Thyroid gland (tissue), 4 donors: ENCODE data around the gene PARP4. TPM values are rescaled to one million over a fixed set of nuclear protein-coding genes. Genes with fewer than 3 reads are reported as not detected.

Source experiments
- DNase-seq, 2 donors: peaks; one replicate each; pipeline ENCODE4 v3.0.0-alpha.2; 2019
- H3K27ac ChIP-seq, 3 donors: fragments of 200-600 bp; sonication (generic); 1 replicate in 2 of 3; 2 replicates in 1 of 3; pipeline ENCODE4 v1.5.1; 2016 to 2019; ENCODE audit warnings: mild to moderate bottlenecking in 1 of 3, moderate library complexity in 1 of 3
- H3K27me3 ChIP-seq: fragments of 200-600 bp; sonication (generic); one replicate; pipeline ENCODE4 v1.5.1; 2019
- H3K36me3 ChIP-seq, 2 donors: fragments of 200-600 bp; sonication (generic); one replicate each; pipeline ENCODE4 v1.5.1; 2016 to 2019
- H3K4me1 ChIP-seq, 2 donors: fragments of 200-600 bp; sonication (generic); one replicate each; pipeline ENCODE4 v1.5.1; 2017 to 2019
- H3K4me3 ChIP-seq, 3 donors: fragments of 200-600 bp; sonication (generic); replicated peaks in 1 of 3; 1 replicate in 2 of 3; 2 replicates in 1 of 3; pipeline ENCODE4 v1.5.1; 2016; ENCODE audit warnings: mild to moderate bottlenecking in 1 of 3
- H3K9me3 ChIP-seq: fragments of 200-600 bp; sonication (generic); one replicate; pipeline ENCODE4 v1.5.1; 2017
- POLR2A ChIP-seq, 2 donors: fragments of 450-650 bp; IDR thresholded peaks; one replicate each; pipeline ENCODE4 v1.6.1; 2017; ENCODE audit warnings: antibody characterized with exemption in 2 of 2, mild to moderate bottlenecking in 2 of 2, moderate library complexity in 1 of 2
- WGBS, 2 donors: methylation state at CpG; one replicate each; pipeline ENCODE4 v1.1.5; 2017; 5-methylcytosine and 5-hydroxymethylcytosine counted together
- intact Hi-C: fragments of 100-400 bp; cut with DNase I; formaldehyde crosslinking; loops from one replicate; pipeline ENCODE4 v1.15.1; 2023
- total RNA-seq, 4 donors: library from RNA; depleted of rRNA; stranded (reverse); fragments of >200 nt; gene quantifications; one replicate each; pipeline ENCODE4 v1.2.3, GENCODE V29; 2016
- TF ChIP-seq, protein P1 (sequence below), 6 experiments: fragments of 200-600 bp in 3 of 6; fragments of 450-650 bp in 3 of 6; sonication (generic) in 3 of 6; IDR thresholded peaks; one replicate each; pipeline ENCODE4 v1.5.1; 2016 to 2019; ENCODE audit warnings: antibody characterized with exemption in 6 of 6, mild to moderate bottlenecking in 2 of 6, inconsistent platforms in 1 of 6, moderate library complexity in 1 of 6

PARP4 gene
- total RNA-seq, 4 donors from 2014 or later, result 52.4 to 71.8 (median 58.6) TPM

DNA sequence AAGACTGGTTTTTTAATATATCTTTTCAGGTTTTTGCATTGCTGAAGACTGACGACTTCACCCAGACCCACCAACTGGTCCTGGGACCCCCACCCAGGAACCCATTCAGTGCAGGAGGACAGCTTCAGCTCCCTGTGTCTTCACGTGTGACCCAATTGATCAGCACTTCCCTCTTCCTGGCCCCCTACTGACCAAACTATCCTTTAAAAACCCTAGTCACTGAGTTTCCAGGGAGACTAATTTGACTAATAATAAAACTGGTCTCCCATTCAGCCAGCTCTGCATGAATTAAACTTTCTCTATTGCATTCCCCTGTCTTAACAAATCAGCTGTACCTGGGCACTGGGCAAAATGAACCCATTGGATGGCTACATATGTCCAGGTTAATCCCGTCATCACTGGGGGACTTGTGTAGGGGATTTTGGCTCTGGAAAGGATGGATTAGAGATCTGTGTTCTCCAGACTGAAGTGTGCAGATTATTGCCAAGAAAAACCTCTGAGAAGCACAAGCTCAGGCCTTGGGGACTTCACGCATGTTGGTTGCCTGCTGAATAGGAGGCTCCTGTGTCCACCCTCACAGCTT is 16.3 kb upstream of the PARP4 start:
- no peaks in the 10 kb centered on the region for H3K27me3 ChIP-seq
- H3K27ac ChIP-seq, result no peak overlapping the region
- TF ChIP-seq, protein P1, sequence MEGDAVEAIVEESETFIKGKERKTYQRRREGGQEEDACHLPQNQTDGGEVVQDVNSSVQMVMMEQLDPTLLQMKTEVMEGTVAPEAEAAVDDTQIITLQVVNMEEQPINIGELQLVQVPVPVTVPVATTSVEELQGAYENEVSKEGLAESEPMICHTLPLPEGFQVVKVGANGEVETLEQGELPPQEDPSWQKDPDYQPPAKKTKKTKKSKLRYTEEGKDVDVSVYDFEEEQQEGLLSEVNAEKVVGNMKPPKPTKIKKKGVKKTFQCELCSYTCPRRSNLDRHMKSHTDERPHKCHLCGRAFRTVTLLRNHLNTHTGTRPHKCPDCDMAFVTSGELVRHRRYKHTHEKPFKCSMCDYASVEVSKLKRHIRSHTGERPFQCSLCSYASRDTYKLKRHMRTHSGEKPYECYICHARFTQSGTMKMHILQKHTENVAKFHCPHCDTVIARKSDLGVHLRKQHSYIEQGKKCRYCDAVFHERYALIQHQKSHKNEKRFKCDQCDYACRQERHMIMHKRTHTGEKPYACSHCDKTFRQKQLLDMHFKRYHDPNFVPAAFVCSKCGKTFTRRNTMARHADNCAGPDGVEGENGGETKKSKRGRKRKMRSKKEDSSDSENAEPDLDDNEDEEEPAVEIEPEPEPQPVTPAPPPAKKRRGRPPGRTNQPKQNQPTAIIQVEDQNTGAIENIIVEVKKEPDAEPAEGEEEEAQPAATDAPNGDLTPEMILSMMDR (IDR thresholded peaks at IDR 0.05), result no peak
- TF ChIP-seq POLR2A (IDR thresholded peaks at IDR 0.05), result no peak
- H3K36me3 ChIP-seq, result no peaks in the 10 kb centered on the region
- intact Hi-C loops, result no loop called here
- no peak overlapping the region for H3K4me3 ChIP-seq
- H3K4me1 ChIP-seq, result no peaks in the 10 kb centered on the region
- no peaks in the 10 kb centered on the region for H3K9me3 ChIP-seq
- 77 to 83% methylated on average over 4 of the region's 4 CpGs for WGBS, 2 donors
- DNase-seq, result no peak

DNA sequence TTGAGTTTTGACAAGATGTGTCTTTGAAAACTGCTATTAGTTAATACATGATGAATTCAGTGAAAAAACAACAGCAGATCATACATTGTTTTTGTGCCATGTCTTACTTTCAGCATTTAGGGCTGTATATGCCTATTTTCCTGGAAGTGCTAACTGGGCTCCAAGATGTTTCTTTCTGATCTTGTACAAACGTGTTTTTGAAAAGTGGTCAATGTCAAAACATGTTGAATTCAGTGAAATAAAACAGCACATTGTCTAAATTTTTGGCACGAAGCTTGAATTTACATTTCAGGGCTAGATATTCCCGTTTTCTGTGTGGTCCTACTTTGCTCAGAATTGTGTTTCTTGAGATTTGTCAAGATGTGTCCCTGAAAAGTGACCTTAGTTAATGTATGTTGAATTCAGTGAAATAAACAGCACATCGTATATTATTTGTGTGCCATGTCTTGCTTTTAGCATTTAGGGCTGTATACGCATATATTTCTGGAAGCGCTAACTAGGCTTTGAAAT is 14.7 kb upstream of the PARP4 start:
- Histone ChIP-seq H3K4me1 (no peaks in the 10 kb centered on the region), H3K27me3 (no peaks in the 10 kb centered on the region), H3K4me3 (no peak overlapping the region), H3K9me3 (no peaks in the 10 kb centered on the region), H3K36me3 (no peaks in the 10 kb centered on the region), H3K27ac (no peak overlapping the region)
- intact Hi-C loops, result no loop called here
- TF ChIP-seq POLR2A (IDR thresholded peaks at IDR 0.05), result no peak
- TF ChIP-seq, protein P1 (IDR thresholded peaks at IDR 0.05), result no peak
- 71 to 75% methylated on average over 6 of the region's 6 CpGs for WGBS, 2 donors
- no peak for DNase-seq

DNA sequence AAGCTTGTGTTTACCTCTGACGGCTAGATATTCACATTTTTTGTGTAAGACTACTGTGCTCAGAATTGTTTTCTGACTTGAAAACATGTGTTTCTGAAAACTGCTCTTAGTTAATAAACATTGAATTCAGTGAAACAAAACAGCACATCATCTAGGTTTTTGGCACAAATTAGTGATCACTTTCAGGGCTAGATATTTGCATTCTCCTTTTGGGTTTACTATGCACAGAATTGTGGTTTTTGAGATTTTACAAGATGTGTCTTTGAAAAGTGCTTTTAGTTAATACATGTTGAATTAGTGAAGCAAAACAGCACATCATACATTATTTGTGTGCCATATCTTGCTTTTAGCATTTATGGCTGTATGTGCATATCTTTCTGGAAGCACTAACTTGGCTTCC is 8.2 kb upstream of the PARP4 start:
- 95 to 98% methylated on average over 1 of the region's 1 CpG for WGBS, 2 donors
- no peaks in the 10 kb centered on the region for H3K36me3 ChIP-seq
- no peak overlapping the region for H3K27ac ChIP-seq
- TF ChIP-seq POLR2A (IDR thresholded peaks at IDR 0.05), result no peak
- TF ChIP-seq, protein P1 (IDR thresholded peaks at IDR 0.05), result no peak
- no peaks in the 10 kb centered on the region for H3K4me1 ChIP-seq
- intact Hi-C loops, result no loop called here
- no peak overlapping the region for H3K4me3 ChIP-seq
- DNase-seq, result no peak
- H3K9me3 ChIP-seq, result no peaks in the 10 kb centered on the region
- no peaks in the 10 kb centered on the region for H3K27me3 ChIP-seq

DNA sequence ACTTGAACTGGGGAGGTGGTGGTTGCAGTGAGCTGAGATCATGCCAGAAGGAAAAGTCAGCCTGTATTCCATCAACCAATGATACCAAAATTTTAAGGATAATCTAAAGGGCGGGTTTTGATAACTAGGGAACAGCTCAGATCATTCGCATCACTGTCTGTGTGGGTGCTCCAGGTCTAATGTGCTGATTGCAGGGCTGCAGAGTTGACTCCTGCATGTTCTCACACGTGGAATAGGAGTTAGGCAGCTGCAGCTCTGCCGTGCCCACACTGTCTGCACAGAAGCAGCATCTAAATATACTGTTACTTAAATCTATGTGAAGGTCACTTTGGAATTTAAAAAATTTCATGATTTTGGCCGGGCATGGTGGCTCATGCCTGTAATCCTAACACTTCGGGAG is 4.3 kb upstream of the PARP4 start:
- Histone ChIP-seq H3K9me3 (no peaks in the 10 kb centered on the region), H3K27me3 (no peaks in the 10 kb centered on the region), H3K4me3 (no peak overlapping the region), H3K36me3 (no peaks in the 10 kb centered on the region), H3K27ac (no peak overlapping the region), H3K4me1 (no peaks in the 10 kb centered on the region)
- 84 to 87% methylated on average over 6 of the region's 6 CpGs for WGBS, 2 donors
- no peak for DNase-seq
- no peak for TF ChIP-seq POLR2A (IDR thresholded peaks at IDR 0.05)
- TF ChIP-seq, protein P1 (IDR thresholded peaks at IDR 0.05), result no peak
- intact Hi-C loops, result no loop called here

DNA sequence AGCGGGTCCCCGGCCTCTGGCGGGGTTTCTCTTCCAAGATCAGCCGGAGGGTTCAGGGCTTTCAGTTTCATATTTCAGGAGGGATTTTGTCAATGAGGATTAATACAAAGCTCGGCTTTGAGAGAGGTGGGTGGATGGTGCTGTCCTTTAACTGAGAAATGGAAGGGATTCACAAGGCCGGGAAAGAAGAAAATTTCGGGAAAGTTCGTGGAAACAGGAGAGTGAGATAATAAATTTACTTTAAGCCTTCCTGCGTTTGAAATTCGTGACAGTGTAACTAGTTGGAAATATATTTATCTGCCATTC is 283 bp upstream of the PARP4 start:
- Histone ChIP-seq H3K27me3 (no peaks in the 10 kb centered on the region), H3K9me3 (no peaks in the 10 kb centered on the region), H3K36me3 (no peaks in the 10 kb centered on the region), H3K27ac (peak overlapping the region; percentile 36 to 87 (median 78)), H3K4me1 (peaks cover 4 to 12% of the 10 kb centered on the region in 2 donors), H3K4me3 (peak overlapping the region; percentile 35 to 71 (median 70))
- TF ChIP-seq POLR2A (IDR thresholded peaks at IDR 0.05), result no peak
- TF ChIP-seq, protein P1 (IDR thresholded peaks at IDR 0.05), result no peak
- DNase-seq, result no peak
- intact Hi-C loops, result no loop called here
- 0 to 2% methylated on average over 6 to 10 of the region's 10 CpGs for WGBS, 2 donors
